Measurements from ENCODE around the gene FOXJ1.

Gene FOXJ1

DNA sequence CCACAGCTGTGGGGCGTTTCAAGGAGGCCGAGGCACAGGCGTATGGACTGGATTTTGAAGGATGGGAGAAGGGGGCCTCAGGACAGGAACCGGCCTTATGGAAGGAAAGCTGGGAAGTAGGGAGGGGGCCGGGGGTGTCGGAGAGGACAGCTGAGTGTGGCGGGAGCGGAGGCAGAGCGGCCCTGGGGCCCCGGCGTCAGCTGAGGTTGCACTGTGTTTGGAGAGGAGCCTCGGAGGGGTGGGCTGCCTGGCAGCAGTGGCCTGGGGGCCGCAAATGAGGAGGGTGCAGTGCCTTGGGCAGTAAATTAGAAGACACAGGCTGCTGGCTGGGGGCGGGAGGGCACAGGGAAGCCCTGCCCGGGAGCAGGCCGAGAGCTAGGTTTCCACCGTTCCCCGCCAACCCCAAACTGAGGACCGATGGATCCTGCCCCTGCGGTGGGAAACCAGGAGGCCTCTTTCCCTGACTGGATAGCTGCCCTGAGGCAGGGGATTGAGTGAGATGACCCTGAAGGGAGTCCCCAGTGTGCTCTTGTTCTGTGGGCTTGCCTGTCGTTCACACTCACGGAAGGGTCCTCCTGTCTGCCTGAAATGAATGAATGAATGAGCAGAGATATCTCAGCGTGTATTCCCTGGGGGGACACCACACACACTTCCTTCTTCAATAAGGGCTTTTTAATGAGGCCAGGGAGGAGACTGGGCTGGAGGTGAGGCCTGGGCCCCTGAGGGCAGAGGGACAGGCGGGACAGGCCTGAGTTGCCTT, 18.4 kb downstream of the FOXJ1 start:
- no peak for DNase-seq

DNA sequence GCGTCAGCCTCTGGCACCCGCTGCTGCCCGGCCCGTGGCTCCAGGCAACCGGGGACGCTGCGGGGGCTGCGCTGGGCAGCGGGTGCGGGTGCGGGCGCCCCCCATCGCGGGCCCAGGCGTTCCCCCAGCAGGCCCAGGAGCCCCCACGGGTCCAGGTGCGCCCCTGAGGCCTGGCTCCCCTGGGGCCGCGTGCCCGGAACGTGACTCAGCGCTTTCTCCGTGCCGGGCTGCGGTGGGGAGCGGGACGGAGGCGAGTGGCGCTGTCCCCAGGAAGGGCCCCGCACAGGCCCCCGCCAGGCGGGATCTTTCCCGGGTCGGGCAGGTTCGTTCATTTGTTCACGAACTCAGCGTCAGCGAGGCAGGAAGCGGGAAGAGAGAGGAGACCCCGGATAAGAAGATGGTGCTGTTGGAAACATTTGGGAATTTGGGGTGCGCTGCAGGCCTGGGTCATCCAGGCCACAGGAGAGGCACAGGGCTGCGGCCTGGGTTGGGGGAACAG, 19.1 kb downstream of the FOXJ1 start:
- no peak for DNase-seq

DNA sequence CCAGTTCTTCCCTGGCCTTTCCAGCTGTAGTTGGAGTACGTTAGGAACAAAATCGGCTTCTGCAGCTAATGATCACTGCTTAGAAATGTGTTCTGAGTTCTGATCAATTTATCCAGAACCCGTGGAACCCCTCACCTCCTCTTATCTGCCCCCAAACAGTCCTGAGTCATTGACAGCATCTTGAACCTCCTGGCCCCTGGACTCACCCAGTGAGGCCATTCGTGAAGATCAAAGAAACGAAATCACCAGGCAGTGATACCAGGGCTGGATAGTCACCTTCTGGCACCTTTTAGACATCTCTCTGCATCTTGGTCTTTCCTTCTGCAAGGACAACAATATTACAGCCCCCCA, 20.4 kb downstream of the FOXJ1 start:
- no peak for DNase-seq

DNA sequence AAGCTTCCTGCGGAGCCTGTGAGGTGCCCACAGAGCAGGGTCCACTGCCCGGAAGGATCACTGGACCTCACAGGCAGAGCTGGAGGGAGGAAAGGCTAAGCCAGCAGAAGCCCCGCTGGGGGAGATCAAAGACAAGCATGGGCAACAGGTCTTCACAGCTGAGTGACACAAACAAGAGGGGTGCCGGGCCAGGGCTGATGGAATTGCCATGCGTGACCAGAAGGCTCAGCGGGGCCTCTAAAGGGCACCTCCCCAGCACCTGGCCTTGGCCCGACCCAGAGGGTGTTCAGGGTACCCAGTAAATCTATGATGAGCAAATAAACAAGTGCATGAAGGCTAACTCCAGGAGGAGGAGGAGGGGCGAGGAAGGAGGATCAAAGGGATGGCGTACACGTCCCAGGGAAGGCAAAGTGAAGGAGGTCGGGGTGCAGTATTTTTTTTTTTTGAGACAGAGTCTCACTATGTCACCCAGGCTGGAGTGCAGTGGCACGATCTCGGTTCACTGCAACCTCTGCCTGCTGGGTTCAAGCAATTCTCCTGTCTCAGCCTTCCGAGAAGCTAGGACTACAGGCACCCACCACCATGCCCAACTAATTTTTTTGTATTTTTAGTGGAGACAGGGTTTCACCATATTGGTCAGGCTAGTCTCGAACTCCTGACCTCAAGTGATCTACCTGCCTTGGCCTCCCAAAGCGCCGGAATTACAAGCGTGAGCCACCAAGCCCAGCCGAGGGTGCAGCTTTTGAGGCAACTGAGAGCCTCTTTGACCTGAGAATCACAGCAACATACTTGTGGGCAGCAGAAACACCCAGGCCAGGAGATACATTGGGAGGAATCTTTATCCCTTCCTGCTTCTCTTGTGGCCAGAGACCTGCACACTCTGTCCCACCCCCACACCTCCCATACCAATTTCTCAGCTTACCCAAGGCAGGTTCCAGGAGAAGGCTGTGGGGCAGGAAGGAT, 21.4 kb downstream of the FOXJ1 start:
- no peak for DNase-seq

DNA sequence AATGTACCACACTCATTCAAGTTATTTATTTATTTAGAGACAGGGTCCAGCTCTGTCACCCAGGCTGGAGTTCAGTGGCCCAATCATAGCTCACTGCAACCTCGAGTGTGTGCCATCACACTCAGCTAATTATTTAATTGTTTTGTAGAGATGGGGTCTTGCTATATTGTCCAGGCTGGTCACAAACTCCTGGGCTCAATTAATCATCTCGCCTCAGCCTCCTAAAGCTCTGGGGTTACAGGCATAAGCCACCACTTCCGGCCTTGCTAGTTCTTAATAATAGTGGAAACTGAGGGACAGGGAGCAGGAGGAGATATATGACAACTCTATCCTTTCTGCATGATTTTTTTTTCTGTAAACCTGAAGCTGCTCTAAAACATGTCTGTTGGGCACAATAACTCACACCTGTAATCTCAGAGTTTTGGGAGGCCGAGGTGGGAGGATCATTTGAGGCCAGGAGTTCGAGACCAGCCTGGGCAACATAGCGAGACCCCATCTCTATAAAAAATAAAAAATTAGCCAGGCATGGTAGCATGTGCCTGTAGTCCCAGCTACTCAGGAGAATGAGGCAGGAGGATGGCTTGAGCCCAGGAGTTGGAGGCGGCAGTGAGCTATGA, 25.8 kb downstream of the FOXJ1 start:
- DNase-seq = no peak

DNA sequence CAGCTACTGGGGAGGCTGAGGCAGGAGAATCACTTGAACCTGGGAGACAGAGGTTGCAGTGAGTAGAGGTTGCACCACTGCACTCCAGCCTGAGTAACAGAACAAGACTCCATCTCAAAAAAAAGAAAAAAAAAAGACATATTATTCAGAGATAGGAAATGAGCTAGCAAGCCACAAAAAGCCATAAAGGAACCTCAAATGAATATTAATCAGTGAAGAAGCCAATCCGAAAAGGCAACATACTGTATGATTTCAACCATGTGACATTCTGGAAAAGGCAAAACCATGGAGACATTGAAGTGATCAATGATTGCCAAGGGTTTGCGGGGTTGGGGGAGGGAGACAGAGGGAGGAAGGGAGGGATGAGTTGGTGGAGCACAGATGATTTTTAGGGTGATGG, 29.1 kb downstream of the FOXJ1 start:
- DNase-seq = no peak

DNA sequence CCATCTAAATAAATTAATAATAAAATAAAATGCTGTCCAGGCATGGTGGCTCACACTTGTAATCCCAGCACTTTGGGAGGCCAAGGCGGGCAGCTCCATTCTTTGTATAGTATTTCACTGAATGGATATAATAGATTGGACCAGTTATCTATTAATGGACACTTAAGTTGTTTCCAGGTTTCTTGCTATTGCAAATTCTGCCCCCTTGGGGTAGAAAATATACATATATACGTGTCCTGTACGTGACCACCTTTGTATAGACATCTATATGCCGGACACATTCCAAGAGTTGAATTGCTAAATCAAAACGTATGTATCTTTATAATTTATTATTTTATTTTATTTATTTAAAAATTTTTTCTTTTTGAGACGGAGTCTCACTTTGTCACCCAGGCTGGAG, 33.5 kb downstream of the FOXJ1 start:
- DNase-seq = peak; percentile 18 to 27

DNA sequence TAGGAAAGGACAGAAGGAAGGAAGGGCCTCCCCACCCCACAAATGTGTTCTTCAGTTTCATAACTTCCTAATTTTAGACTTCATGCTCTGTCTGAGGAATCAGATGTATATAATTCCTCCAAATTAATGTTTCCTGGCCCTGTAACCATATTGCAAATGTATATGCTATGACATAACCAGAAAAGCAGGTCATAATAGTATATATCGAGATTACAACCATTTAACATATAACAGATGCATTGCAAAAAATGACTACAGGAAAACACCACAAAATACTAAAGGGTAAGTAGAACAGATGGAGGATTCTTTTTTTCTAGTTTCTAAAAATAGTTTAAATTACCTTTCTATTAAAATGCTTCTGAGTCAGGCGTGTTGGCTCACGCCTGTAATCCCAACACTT, 34.3 kb downstream of the FOXJ1 start:
- DNase-seq = peak; percentile 35 to 39

DNA sequence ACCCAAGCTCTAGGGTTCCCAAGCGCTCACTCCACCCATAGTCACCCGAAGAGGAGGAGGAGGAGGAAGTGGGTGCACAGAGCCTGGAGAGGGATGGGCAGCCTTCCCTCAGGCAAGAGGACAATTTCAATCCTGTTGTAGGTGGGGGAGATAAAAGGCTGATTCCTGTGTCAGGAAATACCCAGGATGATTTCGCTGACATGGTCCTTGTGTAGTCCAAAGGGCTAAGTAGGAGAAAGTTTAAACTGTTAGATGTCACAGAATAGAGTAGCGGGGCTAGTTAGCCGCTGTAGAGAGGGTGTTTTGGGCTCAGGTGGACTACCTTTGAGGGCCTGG, 36.2 kb downstream of the FOXJ1 start:
- no peak for DNase-seq

DNA sequence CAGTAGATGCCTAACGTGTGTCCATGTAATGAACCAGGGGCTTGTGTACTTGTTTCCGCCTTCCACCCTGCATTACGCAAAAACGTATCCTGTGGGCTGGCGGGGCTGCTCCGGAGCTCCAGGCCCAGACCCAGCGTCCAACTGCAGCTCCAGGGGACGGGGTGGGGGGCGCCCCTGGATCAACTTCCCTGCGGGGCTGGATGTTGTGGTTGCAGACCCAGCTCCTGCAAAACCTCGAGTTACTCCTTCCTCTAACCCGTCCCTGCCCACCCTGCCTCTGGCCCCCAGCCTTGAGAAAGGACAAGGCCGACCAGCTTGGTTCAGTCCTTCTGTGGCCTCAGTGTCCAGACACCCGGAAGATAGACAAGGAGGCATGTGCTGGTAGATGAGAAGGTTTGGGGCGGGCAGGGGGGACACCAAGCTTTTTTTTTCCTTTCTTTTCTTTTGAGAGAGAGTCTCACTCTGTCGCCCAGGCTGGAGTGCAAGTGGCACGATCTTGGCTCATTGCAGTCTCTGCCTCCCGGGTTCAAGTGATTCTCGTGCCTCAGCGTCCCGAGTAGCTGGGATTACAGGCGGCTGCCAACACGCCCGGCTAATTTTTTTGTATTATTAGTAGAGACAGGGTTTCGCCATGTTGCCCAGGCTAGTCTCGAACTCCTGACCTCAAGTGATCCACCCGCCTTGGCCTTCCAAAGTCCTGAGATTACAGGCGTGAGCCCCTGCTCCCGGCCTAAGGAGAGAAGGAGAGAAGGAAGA, 36.7 kb downstream of the FOXJ1 start:
- DNase-seq = peak in 1 of 2 experiments; percentile 68

DNA sequence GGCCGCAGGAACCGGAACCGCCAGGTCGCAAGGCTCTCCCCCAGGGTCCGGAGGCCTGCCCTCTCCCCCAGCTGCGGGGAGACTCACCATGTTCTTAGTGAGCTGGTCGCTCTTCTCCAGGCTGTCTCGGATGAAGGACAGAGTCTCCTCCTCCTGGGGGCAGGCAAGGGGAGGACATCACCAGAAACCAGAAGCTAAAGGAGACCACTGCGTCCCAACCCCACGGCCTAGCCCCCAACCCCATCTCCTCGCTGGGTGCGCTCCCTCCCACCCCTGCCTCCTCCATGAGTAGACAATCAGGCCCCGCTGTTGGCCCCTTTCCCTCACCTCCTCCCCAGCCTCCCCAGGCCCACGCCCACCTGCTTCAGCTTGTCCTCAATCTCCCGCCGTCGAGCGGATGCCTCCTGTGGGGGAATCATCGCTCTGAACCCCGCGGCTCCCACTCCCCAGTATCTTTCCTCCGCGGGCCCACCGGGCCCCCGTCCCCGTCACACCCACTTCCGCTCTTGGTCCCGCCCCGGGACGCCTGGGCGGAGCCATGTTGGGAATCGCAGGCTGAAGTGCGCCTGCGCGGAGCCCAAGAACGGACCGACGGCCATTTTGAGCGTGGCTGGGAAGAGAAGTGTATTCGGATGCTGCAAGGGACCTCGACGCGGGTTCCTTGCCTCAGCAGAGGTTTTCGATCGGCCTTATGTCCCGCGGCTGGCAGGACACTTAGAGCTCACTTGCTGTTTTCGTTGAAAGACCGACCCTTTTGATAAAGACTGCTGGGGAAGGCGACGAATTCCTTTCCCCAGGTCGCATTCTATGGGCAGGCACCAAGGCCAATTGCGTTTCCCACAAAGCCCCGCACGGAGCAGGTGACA, 37.5 kb downstream of the FOXJ1 start, which contains the start of gene EXOC7:
TSS of gene EXOC7 (minus strand) at position 514 of the 866 bp plus-strand sequence. CDS start at position 419, 95 bp downstream.
- peak; percentile 91 to 97 for DNase-seq

DNA sequence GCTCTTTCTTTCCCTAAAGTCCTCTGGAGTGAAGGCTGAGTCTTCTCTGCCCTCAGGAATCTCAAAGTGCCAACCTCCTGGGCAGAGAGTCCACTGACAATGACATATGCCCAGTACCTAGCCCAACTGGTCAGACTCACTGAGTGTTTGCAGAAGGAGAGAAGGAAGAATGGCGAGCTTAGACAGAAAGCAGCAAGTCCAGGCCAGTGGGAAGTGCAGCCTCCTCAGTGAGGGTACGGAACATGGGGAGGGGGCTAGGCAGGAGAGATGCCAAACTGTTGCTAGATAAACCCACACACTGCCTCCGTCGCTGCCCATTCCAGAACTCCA, 38.1 kb downstream of the FOXJ1 start:
- DNase-seq = no peak

DNA sequence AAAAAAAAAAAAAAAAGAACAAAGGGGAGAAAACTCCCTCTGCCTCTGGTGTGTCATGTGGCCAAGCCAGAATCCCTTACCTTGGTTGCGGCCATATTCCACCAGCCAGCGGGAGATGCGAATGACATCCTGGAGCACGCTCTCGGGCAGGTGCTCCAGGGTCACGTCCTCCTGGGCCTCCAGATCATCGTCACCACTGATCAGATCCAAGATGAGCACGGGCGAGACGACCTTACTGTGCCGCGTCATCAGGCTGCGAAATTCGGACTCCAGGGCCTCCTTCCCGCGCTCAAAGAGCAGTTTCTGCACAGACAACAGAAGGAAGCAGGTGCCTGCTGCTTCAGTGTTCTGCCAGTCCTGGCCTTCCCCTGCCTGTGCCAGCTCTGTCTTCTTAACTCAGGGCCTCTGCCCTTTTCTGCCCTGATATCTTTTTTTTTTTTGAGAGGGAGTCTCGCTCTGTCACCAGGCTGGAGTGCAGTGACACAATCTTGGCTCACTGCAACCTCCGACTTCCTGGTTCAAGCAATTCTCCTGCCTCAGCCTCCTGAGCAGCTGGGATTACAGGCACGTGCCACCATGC, 43.2 kb downstream of the FOXJ1 start:
- no peak for DNase-seq

DNA sequence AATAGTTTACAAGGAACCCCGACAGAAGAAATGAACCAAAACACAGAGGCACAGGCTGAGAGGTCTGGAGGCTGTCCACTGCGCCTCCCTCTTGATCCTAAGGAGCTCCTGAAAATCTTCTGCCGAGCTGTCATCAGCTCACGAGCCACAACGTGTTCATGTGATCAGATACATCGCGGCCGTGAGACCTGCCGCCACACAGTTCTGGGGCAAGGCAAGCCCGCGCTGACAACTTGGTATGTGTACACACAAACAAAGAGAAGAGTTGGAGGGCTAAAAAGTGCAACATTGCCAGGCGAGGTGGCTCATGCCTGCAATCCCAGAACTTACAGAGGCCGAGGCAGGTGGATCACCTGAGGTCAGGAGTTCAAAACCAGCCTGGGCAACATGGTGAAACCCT, 45.1 kb downstream of the FOXJ1 start:
- DNase-seq = no peak

DNA sequence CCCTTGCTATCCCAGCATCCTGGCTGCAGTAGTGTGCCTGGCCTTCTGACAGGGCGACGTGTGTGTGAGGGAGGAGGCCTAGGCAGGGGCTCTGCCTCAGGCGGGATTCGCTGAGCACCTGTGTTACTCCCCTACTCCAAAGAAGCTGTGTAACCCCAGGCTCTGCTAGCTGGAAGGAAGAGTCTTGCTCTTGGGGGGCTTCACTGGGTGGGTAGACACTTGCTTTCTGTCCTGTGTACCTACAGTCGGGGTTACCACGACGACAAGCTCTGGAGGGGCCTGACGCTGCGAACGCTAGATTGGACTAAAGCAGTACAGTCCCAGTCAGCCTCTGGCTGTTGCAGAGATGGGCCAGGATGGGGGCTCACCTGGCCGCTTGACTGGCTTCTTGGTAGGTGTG, 47.0 kb downstream of the FOXJ1 start:
- DNase-seq = no peak

DNA sequence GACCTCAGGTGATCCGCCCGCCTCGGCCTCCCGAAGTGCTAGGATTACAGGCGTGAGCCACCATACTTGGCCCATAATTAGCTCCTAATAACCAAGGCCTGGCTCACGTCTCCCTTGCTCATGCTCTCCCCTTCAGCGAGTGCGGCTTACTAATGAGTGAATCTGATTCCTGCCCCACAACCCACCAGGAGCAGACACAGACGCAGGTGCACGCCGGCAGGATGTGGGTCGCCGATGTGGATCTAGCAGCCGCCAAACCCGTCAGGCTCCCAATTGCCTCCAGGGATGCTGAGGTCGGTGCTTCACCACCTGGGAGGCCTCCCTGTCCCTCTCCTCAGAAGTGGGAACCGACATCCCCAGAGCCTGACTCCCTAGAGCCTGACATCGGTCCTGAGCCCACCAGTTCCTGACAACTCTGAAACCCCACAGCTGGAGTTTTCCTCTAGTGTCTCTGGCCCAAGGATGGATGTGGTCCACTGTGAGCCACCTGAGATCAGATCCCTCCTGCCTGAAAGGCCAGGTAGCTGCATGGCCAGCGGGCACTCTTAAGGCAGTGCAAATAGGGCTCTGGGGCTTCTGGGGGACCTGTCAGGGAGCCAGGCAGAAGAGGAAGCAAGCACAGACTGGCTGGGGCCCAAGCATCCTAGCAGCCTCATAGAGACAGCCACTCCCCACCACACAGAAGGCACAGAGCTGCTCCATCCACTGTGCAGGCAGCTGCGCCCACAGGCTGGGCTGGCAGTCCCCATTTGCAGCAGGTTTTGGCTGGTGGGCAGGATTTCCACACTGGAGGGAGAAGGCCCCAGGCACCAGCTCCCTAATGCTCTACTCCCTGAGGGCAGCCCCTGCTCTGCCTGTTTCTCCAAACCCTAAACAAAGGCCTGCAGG, 48.3 kb downstream of the FOXJ1 start:
- no peak for DNase-seq

DNA sequence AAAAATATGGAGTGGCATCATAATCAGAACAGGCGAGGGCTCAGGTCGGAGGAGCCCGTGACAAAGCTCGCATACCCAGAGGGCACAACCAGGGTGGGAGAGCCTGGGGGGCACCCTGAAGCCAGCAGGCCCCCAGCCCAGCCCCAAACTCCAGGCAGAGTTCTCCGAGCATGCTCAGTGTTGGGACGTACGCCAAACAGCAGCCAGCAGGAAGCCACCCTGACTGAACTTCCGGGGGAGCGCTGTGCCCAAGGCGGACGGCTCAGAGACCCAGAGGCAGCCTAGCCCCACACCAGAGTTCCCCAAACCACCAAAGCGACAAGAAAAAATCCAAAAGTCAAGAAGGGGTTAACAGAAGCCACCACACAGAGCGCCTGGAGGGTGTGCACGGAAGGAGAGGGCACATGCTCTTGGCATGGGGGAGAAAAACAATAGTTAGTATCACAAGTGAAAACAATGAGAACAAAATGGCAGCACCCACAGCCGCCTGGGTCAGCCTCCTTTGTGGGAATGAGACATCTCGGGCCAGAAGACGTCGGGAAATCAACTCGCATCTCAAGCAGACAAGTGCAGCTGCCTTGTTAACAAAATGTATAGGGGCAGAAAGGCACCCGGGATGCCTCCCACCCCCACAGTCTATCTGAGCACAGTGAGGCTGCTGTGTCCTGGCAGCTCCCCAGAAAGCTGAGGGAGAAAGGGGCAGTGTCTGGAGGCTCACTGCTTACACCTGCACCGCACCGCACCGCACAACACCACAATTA, 49.3 kb downstream of the FOXJ1 start:
- DNase-seq = no peak

DNA sequence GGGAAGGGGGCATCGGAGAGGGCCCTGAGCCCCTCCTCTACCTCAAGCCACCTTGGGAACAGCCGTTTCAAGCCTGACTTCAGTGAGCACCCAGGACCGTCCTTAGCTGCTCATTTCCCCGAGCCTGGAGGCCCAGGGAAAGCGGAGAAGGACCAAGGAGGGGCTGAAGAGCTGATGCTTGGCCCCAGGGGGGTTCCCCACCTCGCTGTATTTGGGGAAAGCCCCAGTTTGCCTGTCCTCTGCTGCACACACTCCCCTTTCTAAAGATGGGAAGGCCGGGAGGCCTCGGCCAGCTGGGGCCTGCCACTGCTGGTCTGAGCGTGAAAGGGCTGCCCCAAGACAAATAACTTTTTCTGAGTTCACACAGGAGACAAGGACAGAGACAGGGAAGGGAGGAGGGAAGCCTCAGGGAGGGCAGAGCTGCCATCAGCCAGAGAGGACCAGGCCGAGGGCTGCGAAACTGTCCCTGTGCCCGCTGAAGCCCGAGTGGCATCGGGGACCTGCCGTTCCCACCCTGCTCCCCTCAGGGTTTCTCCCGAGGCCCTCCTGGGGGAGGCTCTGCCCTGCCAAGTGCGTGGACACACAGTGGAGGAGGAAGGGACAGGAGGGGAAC, 50.4 kb downstream of the FOXJ1 start:
- no peak for DNase-seq
